Activated T-cell treated with anti-CD3 and anti-CD28 coated beads, Interleukin-2, amount 50 U/mL, for 1 hour (primary cell): ENCODE measurements around the gene TGM1.
"Not testable (repeated sequence)": the region's sequence is repeated elsewhere in the genome, so short reads cannot be mapped to it uniquely, and the experiment has no call there.

Experiments used
- DNase-seq: peaks from one replicate; pipeline ENCODE4 v3.0.0-alpha.2; 2020

The TGM1 gene

DNA sequence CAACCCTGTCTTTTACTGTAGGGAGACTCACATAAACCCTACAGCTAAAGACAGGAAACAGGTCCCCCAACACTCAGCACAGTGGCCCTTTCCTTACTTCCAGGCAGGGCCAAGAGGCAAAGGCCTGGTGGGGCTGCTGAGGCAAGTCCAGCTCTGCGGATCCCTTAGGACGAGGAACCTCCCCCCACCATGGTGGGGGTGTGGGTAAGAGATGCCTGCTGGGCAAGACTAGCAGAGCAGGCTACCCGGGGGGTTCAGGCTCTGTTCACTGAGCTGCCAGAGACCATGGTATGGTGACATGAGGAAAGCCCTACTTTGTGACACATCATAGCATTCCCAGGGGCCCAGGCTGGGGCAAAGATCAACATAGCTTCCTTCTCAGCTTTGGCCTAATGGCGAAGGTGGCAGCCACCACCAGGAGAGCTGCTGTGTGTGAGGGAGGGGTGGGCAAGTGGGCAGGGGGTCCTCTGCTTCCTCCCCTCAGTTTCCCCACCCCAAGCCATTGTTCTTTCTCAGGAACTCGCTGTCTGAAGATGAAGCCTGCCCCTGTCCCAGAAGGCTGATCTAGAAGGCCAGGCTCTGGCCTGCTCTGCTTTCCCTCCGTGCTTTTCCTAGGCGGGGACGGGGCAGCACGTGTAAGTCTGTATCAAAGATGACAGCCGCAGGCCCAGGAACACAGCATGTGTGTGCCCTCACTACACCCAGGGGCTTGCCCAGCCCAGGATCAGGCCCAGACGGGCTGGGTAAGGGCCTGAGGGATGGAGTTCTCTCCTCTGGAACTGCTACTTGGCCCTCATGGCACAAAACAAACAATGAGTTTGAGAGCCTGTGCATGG lies 10.5 kb downstream of the TGM1 start:
- DNase-seq = no peak

GRCh38 chr14:24251880-24252288 lies 11.1 kb downstream of the TGM1 start:
- no peak for DNase-seq

- no peak for DNase-seq
These were observed 12.6 kb downstream of the TGM1 start for GRCh38 chr14:24250354-24250753.

DNA sequence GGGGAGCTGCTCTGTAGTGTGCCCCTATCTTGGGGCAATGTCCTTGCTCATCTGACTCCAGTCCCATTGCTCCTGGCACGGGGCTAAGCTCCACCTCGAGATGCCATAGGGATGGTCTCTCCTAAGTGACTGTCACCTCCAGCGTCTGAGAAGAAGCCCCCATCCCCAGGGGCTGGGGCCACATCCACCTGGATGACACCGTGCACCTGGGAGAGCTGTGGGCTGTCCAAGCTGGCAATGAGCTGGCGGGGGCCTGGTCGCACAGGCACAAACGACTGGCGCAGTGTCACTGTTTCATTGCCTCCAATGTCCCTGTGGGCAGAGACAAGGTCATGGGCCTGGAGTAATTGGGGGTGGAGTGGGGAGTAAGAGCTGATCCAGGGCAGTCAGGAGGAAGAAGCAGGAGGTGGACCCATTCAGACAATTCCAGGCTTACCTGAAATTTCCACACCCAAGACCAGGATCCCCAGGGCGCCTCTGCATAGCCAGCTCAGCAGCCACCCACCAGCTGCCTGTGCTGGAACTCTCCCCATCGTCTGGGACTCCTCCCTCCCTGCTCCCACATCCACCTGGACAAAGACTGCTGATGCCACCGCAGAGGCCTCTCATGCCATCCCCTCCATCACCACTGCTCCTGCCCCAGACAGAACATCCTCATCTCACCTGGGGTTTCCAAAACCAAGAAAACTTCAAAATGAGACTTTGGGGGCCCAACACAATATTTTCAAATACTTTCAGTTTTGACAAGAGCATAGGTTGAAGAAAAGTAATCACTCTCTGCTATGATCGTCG lies 13.6 kb downstream of the TGM1 start:
- DNase-seq = no peak

DNA sequence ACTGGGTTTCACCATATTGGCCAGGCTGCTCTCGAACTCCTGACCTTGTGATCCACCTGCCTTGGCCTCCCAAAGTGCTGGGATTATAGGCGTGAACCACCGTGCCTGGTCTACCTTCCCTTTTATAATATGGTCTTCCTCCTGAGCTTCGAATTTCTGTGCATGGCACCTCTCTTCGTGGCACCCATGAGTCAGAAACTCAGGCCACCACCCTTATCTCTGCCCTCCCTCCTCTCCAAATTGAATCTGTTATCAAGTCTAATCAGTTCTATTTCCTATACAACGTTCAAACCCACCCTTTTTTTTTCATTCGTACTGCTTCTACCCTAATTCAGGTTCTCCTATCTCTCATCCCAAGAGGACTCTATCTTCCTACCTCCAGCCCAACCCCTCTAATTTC lies 15.6 kb downstream of the TGM1 start:
- no peak for DNase-seq

DNA sequence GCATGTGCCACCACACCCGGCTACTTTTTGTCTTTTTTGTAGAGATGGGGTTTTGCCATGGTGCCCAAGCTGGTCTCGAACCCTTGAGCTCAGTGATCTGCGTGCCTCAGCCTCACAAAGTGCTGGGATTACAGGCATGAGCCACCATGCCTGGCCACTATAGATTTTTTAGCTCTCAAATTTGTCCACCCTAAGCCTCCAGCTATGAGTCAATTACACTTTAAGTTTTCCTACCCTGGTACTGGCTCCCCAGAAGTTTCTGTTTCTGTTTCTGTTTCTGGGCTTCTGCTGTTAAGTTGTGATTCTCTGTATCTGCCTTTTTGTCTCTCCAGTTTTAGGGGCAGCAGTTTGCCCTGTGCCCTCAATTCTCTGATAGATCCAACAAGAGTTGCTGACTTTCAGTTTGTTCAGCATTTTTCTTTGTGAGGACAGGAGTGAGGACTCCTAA lies 16.2 kb downstream of the TGM1 start:
- no peak for DNase-seq

DNA sequence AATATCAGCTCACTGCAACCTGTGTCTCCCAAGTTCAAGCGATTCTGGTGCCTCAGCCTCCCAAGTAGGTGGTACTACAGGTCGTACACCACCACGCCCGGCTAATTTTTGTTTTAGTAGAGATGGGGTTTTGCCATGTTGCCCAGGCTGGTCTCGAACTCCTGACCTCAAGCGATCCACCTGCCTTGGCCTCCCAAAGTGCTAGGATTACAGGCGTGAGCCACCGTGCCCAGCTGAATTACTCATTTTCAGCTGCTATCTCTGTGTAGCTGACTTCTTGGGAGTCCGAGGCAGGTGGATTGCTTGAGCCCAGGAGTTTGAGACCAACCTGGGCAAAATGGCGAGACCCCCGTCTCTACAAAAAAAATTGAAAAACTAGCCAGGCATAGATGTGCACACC lies 17.6 kb downstream of the TGM1 start:
- DNase-seq = not testable (repeated sequence)

DNA sequence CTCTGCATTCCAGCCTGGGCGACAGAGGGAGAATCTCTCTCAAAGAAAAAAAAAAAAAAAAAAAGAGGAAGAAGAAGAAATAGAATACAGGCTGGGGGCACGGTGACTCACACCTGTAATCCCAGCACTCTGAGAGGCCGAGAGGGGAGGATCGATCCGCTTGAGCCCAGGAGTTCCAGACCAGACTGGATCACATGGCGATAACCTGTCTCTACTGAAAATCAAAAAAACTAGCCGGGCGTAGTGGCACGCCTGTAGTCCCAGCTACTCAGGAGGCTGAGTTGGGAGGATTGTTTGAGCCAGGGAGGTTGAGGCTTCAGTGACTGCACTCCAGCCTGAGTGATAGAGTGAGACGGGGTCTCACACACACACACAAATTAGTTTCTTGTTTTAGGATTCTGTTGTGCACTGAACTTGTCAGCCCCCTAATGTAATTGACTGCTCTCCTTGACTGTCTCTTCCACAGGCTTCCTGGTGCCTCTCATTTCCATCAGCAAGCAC lies 19.6 kb downstream of the TGM1 start:
- DNase-seq = no peak

- peak; percentile 96 for DNase-seq
These were observed 21.0 kb downstream of the TGM1 start for GRCh38 chr14:24241829-24242443.

DNA sequence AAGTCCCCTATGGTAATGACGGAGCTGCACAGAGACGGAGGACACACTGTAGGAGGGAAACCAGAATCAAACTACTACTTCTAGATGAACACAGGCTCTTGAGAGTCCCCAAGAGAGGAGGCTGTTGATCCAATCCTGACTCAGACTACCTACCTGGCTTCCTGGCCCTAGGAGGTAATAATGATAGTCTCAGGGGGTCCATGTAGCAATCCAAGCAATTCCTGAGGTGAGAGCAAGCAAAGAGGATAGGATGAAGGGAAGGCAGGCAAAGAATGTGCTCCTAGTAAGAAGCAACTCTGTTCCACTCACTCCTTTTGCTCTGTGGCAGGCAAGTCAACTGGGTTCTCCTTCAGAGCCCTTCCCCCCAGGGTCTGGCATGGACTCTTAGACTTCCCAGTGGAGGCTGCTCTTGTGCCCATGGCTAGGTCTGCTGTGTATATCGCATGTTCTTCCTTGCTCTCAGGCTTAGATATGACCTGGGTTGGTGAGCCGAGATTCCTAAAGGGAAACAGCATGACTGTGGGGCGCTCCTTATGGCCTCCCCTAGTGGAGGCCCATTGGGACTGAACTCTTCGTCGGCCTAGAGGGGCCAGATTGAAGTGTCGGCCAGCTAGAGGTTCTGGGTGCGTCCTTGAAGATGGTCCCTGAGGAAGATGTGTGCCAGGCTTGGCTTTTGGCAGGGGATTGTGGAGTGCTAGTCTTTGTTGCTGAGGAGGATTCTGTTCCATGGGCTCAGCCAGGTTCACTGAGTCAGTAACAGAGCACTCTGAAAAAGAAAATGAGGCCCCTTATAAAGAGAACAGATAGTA lies 22.7 kb downstream of the TGM1 start:
- no peak for DNase-seq

GRCh38 chr14:24238527-24239037 lies 24.4 kb downstream of the TGM1 start:
- no peak for DNase-seq

GRCh38 chr14:24238123-24238522 lies 24.9 kb downstream of the TGM1 start:
- DNase-seq = no peak

DNA sequence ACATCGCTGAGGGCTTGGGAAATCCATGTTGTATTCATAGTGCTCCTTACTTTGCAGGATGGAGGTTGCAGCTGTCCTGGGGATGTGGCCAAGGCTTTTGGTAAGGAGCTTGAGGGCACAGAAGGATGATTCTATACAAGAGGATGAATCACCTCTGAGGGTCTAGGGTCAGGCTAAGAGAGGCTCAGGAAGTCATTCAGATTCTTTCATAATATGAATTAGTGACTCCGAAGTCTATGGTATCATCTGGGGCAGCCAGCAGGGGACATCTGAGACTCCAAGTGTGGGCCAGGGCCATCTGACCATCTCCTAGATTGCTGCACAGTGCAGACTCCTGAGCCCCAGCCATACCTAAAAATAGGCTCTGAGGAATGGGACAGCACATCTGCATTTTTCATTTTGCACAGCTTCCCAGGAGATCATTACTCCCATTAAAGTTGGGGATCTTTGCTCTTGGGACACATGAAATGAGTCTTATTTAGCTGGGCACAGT lies 25.5 kb downstream of the TGM1 start:
- DNase-seq = no peak

GRCh38 chr14:24236689-24237462 lies 26.1 kb downstream of the TGM1 start:
- DNase-seq = no peak

DNA sequence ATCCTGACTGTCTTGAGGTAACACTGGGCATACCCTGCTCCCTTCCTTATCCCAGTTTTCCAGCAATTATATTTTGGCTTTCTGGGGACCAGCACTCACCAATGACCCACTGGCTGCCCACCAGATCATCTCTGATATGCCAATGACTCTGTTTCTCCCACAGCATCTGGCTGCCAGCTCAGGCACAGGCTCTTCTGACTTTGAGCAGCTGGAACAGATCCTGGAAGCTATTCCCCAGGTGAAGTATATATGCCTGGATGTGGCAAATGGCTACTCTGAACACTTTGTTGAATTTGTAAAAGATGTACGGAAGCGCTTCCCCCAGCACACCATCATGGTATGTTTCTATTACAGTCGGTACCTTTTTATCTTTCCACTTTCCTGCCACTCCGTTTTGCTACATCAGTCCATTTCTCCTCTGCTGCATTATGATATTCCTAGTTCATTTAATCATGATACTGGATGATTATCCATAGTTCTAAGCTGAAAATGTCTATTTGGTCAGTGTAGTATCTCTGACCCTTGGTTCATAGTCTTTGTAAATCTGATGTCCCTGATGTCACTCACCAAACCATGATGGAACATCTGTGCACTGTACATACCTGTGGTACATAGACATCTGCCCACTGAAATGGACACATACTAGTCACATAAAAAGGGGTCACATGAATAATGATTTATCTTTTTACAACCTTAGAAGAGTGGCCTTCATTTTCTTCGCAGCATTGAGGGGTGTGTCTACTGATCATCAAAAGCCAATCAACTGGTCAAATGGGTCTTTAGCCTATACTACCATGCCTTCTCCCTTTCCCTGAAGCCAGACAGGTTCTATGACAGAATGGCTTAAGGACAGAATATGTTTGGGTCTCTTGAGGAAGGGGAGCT lies 26.9 kb downstream of the TGM1 start:
- DNase-seq = no peak

- DNase-seq = no peak
These were observed 28.6 kb downstream of the TGM1 start for GRCh38 chr14:24234095-24235005.

- no peak for DNase-seq
These were observed 29.5 kb downstream of the TGM1 start for GRCh38 chr14:24233538-24233866.

- DNase-seq = no peak
These were observed 30.1 kb downstream of the TGM1 start, which contains the start of gene GMPR2 for GRCh38 chr14:24232645-24233537. TSS of gene GMPR2 (plus strand) at chr14:24232929. CDS start at chr14:24233254, 325 bp downstream.
